WTC11 (cell line): ENCODE data around the gene SKAP1. TPM values are rescaled to one million over a fixed set of nuclear protein-coding genes. Genes with fewer than 3 reads are reported as not detected.

Experiments
- ATAC-seq: fragments of 200-7000 bp; cut with Tn5 transposase; 2 replicates; pipeline ENCODE4 v1.10.0; 2021; ENCODE audit warnings: mild to moderate bottlenecking, moderate library complexity
- CTCF ChIA-PET: fragments of 300-600 bp; sonication (Branson Sonifier 250); formaldehyde crosslinking; loops from one replicate; lab custom pipeline; 2021; ENCODE audit warnings: antibody characterized with exemption; lab: Charles Lee
- POLR2A ChIA-PET: fragments of 350-600 bp; sonication (Branson Sonifier 250); formaldehyde crosslinking; loops from one replicate; lab custom pipeline; 2021; ENCODE audit warnings: antibody characterized with exemption; lab: Charles Lee
- DNase-seq: peaks from one replicate; pipeline ENCODE4 v3.0.0; 2021; ENCODE audit warnings: low spot score
- H3K27ac Mint-ChIP-seq: 2 replicates; pipeline ENCODE4 v1.8.0; 2021; ENCODE audit warnings: mixed read lengths
- H3K27me3 Mint-ChIP-seq: 2 replicates; pipeline ENCODE4 v1.8.0; 2021; ENCODE audit warnings: low read depth, mild to moderate bottlenecking, moderate library complexity, mixed read lengths
- H3K36me3 Mint-ChIP-seq: 2 replicates; pipeline ENCODE4 v1.8.0; 2021; ENCODE audit warnings: mixed read lengths
- H3K4me1 Mint-ChIP-seq: 2 replicates; pipeline ENCODE4 v1.8.0; 2022; ENCODE audit warnings: mixed read lengths
- H3K4me3 Mint-ChIP-seq: 2 replicates; pipeline ENCODE4 v1.8.0; 2021; ENCODE audit warnings: mild to moderate bottlenecking, moderate library complexity, mixed read lengths
- H3K9me3 Mint-ChIP-seq: 2 replicates; pipeline ENCODE4 v1.8.0; 2021; ENCODE audit warnings: mixed read lengths
- AFF4 ChIP-seq: sonication (generic); formaldehyde crosslinking; IDR thresholded peaks from 2 replicates; pipeline ENCODE4 v1.8.1; 2023; ENCODE audit warnings: mild to moderate bottlenecking, missing genetic modification reagents, borderline replicate concordance
- ELF4 ChIP-seq: sonication (generic); formaldehyde crosslinking; IDR thresholded peaks from 2 replicates; pipeline ENCODE4 v1.8.1; 2022; ENCODE audit warnings: low read depth, mild to moderate bottlenecking, moderate library complexity, missing genetic modification reagents
- EMX1 ChIP-seq: fragments of 250-450 bp; sonication (Bioruptor Pico); IDR thresholded peaks from 2 replicates; pipeline ENCODE4 v1.8.0; 2021; ENCODE audit warnings: mild to moderate bottlenecking
- IRF2 ChIP-seq: sonication (generic); formaldehyde crosslinking; IDR thresholded peaks from 2 replicates; pipeline ENCODE4 v1.8.0; 2022; ENCODE audit warnings: low read depth, missing genetic modification reagents, borderline replicate concordance
- JAZF1 ChIP-seq: fragments of 250-450 bp; sonication (Bioruptor Pico); IDR thresholded peaks from 2 replicates; pipeline ENCODE4 v1.9.0; 2021; ENCODE audit warnings: moderate library complexity, mild to moderate bottlenecking, inconsistent platforms
- KAT7 ChIP-seq: sonication (generic); formaldehyde crosslinking; IDR thresholded peaks from 2 replicates; pipeline ENCODE4 v1.8.1; 2023; ENCODE audit warnings: missing genetic modification reagents, mild to moderate bottlenecking, borderline replicate concordance
- MLX ChIP-seq: sonication (generic); formaldehyde crosslinking; IDR thresholded peaks from 2 replicates; pipeline ENCODE4 v1.8.1; 2023; ENCODE audit warnings: mild to moderate bottlenecking, missing genetic modification reagents, moderate library complexity
- MYBL2 ChIP-seq: sonication (generic); formaldehyde crosslinking; IDR thresholded peaks from 2 replicates; pipeline ENCODE4 v1.8.1; 2023; ENCODE audit warnings: mild to moderate bottlenecking, moderate library complexity, missing genetic modification reagents
- OVOL2 ChIP-seq: fragments of 250-450 bp; sonication (Bioruptor Pico); IDR thresholded peaks from 2 replicates; pipeline ENCODE4 v1.9.0; 2021; ENCODE audit warnings: mild to moderate bottlenecking, borderline replicate concordance
- SP1 ChIP-seq: sonication (generic); formaldehyde crosslinking; conservative IDR thresholded peaks from 2 replicates; pipeline ENCODE4 v1.8.1; 2022; ENCODE audit warnings: missing genetic modification reagents
- TEAD4 ChIP-seq: sonication (generic); formaldehyde crosslinking; IDR thresholded peaks from 2 replicates; pipeline ENCODE4 v1.8.0; 2022; ENCODE audit warnings: mild to moderate bottlenecking, missing genetic modification reagents
- ZNF121 ChIP-seq: sonication (generic); formaldehyde crosslinking; IDR thresholded peaks from 2 replicates; pipeline ENCODE4 v1.8.0; 2023; ENCODE audit warnings: missing genetic modification reagents
- ZNF138 ChIP-seq: sonication (generic); formaldehyde crosslinking; conservative IDR thresholded peaks from 2 replicates; pipeline ENCODE4 v1.8.1; 2022; ENCODE audit warnings: mild to moderate bottlenecking, moderate library complexity, missing genetic modification reagents
- ZNF396 ChIP-seq: fragments of 250-450 bp; sonication (Bioruptor Pico); IDR thresholded peaks from 2 replicates; pipeline ENCODE4 v1.8.0; 2021; ENCODE audit warnings: mild to moderate bottlenecking, moderate library complexity, borderline replicate concordance
- ZNF671 ChIP-seq: fragments of 250-450 bp; sonication (Bioruptor Pico); IDR thresholded peaks from 2 replicates; pipeline ENCODE4 v1.8.0; 2021; ENCODE audit warnings: mild to moderate bottlenecking
- total RNA-seq: library from RNA; stranded (reverse); gene quantifications from 3 replicates; pipeline ENCODE4 v1.2.3, GENCODE V29; 2021
- TF ChIP-seq, protein P1 (sequence below): sonication (generic); formaldehyde crosslinking; IDR thresholded peaks from 2 replicates; pipeline ENCODE4 v1.8.1; 2022; ENCODE audit warnings: low read depth, missing genetic modification reagents, borderline replicate concordance
- TF ChIP-seq, protein P2 (sequence below): sonication (generic); formaldehyde crosslinking; IDR thresholded peaks from 2 replicates; pipeline ENCODE4 v1.8.0; 2023; ENCODE audit warnings: mild to moderate bottlenecking, missing genetic modification reagents
- TF ChIP-seq, protein P3 (sequence below): fragments of 250-450 bp; sonication (Bioruptor Pico); conservative IDR thresholded peaks from 2 replicates; pipeline ENCODE4 v1.9.0; 2021; ENCODE audit warnings: mild to moderate bottlenecking
- TF ChIP-seq, protein P4 (sequence below): fragments of 200-600 bp; IDR thresholded peaks from 2 replicates; pipeline ENCODE4 v1.8.0; 2022; ENCODE audit warnings: antibody characterized with exemption

The SKAP1 gene
- total RNA-seq, 1 experiment from 2014 or later, result not detected

DNA sequence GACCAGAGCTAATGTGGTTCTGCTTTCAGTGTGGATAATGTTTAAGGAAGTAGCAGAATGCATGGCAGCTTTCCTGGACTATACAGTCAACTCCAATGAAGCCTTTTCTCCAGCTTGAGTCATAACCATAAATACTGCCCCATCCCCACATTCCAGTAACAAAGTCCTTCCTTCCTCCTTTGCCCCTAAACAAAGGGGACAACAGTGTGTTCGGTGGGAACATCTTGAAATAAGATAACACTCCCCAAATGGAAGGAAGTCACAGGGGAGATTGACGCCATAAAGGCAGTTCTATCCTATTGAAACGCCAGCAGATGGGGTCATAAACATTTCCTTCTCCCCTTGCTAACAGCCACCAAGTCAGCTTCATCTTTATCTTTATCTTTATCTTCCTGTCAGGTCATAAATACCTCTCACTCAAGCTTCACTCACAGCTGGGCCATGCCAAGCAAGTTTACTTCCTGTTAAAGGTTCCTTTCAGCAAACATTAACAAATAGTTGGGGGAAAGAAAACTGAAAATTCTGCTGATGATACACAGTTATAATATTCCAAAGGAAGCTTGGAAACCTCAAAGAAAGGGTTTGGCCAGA is 185.8 kb downstream of the SKAP1 start (continued):
- TF ChIP-seq IRF2 (CRISPR knock-in tag) (no peak), SP1 (CRISPR knock-in tag) (no peak), MYBL2 (CRISPR knock-in tag) (no peak), AFF4 (no peak)
- TF ChIP-seq, protein P1, sequence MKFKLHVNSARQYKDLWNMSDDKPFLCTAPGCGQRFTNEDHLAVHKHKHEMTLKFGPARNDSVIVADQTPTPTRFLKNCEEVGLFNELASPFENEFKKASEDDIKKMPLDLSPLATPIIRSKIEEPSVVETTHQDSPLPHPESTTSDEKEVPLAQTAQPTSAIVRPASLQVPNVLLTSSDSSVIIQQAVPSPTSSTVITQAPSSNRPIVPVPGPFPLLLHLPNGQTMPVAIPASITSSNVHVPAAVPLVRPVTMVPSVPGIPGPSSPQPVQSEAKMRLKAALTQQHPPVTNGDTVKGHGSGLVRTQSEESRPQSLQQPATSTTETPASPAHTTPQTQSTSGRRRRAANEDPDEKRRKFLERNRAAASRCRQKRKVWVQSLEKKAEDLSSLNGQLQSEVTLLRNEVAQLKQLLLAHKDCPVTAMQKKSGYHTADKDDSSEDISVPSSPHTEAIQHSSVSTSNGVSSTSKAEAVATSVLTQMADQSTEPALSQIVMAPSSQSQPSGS, result no peak

- POLR2A ChIA-PET, result no interaction called here
- CTCF ChIA-PET, result interaction anchor here (1.2 to 10.1 kb wide), 3 partner anchors 13 to 94 kb away, joined by 3 to 83 read pairs (median 7); no protein-coding TSS in a partner anchor
- H3K27me3 Mint-ChIP-seq, result no peaks in the 10 kb centered on the region; the same call in 1 of the 2 replicates
- H3K4me1 Mint-ChIP-seq, result peaks cover 29% of the 10 kb centered on the region
- no peaks in the 10 kb centered on the region for H3K36me3 Mint-ChIP-seq
- no peak overlapping the region for H3K4me3 Mint-ChIP-seq
- DNase-seq, result no peak
- H3K9me3 Mint-ChIP-seq, result no peaks in the 10 kb centered on the region
- TF ChIP-seq, protein P2, sequence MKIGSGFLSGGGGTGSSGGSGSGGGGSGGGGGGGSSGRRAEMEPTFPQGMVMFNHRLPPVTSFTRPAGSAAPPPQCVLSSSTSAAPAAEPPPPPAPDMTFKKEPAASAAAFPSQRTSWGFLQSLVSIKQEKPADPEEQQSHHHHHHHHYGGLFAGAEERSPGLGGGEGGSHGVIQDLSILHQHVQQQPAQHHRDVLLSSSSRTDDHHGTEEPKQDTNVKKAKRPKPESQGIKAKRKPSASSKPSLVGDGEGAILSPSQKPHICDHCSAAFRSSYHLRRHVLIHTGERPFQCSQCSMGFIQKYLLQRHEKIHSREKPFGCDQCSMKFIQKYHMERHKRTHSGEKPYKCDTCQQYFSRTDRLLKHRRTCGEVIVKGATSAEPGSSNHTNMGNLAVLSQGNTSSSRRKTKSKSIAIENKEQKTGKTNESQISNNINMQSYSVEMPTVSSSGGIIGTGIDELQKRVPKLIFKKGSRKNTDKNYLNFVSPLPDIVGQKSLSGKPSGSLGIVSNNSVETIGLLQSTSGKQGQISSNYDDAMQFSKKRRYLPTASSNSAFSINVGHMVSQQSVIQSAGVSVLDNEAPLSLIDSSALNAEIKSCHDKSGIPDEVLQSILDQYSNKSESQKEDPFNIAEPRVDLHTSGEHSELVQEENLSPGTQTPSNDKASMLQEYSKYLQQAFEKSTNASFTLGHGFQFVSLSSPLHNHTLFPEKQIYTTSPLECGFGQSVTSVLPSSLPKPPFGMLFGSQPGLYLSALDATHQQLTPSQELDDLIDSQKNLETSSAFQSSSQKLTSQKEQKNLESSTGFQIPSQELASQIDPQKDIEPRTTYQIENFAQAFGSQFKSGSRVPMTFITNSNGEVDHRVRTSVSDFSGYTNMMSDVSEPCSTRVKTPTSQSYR (CRISPR knock-in tag), result no peak
- TF ChIP-seq ZNF671 (CRISPR knock-in tag) (no peak), IRF2 (CRISPR knock-in tag) (no peak), JAZF1 (CRISPR knock-in tag) (no peak), OVOL2 (CRISPR knock-in tag) (no peak), KAT7 (no peak), ELF4 (CRISPR knock-in tag) (no peak), ZNF396 (no peak), MLX (CRISPR knock-in tag) (no peak), EMX1 (CRISPR knock-in tag) (no peak), TEAD4 (no peak), ZNF138 (no peak), ZNF121 (CRISPR knock-in tag) (no peak)
- TF ChIP-seq, protein P3, sequence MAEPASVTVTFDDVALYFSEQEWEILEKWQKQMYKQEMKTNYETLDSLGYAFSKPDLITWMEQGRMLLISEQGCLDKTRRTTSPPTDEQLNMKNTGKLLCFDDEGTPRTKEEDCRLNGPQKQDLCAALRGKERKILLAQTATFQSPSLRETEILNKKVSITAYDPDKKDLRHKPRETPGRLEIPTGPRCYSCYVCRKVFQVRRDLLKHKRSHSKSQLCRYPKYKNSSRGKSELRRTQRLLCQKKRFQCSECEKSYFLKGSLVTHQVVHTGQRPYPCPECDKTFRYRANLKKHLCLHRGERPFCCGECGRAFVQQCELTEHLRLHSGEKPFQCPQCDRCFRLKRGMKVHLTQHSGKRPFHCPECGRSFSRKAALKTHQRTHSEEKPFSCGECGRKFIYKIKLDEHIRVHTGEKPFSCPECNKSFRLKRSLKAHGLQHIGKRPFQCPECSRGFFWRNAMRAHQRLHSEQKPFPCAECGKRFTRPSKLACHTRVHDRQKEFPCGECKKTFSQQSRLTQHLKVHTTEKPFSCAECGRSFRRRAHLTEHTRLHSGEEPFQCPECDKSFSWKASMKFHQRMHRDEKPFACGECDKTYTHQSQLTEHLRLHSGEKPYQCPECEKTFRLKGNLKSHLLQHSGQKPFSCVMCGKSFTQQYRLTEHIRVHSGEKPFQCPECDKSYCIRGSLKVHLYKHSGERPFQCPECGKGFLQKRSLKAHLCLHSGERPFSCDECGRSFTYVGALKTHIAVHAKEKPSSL (CRISPR knock-in tag), result no peak
- TF ChIP-seq, protein P4, sequence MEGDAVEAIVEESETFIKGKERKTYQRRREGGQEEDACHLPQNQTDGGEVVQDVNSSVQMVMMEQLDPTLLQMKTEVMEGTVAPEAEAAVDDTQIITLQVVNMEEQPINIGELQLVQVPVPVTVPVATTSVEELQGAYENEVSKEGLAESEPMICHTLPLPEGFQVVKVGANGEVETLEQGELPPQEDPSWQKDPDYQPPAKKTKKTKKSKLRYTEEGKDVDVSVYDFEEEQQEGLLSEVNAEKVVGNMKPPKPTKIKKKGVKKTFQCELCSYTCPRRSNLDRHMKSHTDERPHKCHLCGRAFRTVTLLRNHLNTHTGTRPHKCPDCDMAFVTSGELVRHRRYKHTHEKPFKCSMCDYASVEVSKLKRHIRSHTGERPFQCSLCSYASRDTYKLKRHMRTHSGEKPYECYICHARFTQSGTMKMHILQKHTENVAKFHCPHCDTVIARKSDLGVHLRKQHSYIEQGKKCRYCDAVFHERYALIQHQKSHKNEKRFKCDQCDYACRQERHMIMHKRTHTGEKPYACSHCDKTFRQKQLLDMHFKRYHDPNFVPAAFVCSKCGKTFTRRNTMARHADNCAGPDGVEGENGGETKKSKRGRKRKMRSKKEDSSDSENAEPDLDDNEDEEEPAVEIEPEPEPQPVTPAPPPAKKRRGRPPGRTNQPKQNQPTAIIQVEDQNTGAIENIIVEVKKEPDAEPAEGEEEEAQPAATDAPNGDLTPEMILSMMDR, result no peak
- ATAC-seq, result no peak
- no peak overlapping the region for H3K27ac Mint-ChIP-seq
Observed at GRCh38 chr17:48241770-48242497, 188.1 kb downstream of the SKAP1 start.
